PC-3 (cell line): ENCODE results near the gene MINDY3. TPM values are rescaled to one million over a fixed set of nuclear protein-coding genes. Genes with fewer than 3 reads are reported as not detected.

Source experiments
- ATAC-seq: fragments of 200-7000 bp; cut with Tn5 transposase; 2 replicates; pipeline ENCODE4 v1.9.1; 2020; ENCODE audit warnings: mild to moderate bottlenecking, moderate library complexity
- BruUV-seq: library from RNA; stranded (reverse); fragments of 400-500 nt; replicated peaks from 2 replicates; lab custom pipeline; 2021; lab: Mats Ljungman, UMichigan
- CTCF ChIA-PET: fragments of 300-600 bp; sonication (Branson Sonifier 250); formaldehyde crosslinking; loops from one replicate; lab custom pipeline; 2022; ENCODE audit warnings: antibody characterized with exemption; lab: Charles Lee
- POLR2A ChIA-PET: fragments of 300-600 bp; sonication (Branson Sonifier 250); formaldehyde crosslinking; loops from one replicate; lab custom pipeline; 2022; ENCODE audit warnings: antibody characterized with exemption; ENCODE audit not compliant: unreplicated experiment; lab: Charles Lee
- DNase-seq: peaks from one replicate; pipeline ENCODE4 v3.0.0-alpha.2; 2015
- H2AFZ ChIP-seq: fragments of 300-600 bp; sonication (generic); 2 replicates; pipeline ENCODE4 v1.6.0; 2016; ENCODE audit warnings: antibody characterized with exemption, low read length
- H3F3A ChIP-seq: fragments of 300-600 bp; sonication (generic); one replicate; pipeline ENCODE4 v1.6.0; 2017; ENCODE audit warnings: antibody characterized with exemption, low read length, control low read depth, mild to moderate bottlenecking; ENCODE audit not compliant: unreplicated experiment
- H3K27ac ChIP-seq: fragments of 300-600 bp; sonication (generic); 2 replicates; pipeline ENCODE4 v1.5.1; 2016; ENCODE audit warnings: mild to moderate bottlenecking, low read length
- H3K27me3 ChIP-seq: fragments of 300-600 bp; sonication (generic); 2 replicates; pipeline ENCODE4 v1.6.1; 2016; ENCODE audit warnings: low read length, mixed read lengths
- H3K36me3 ChIP-seq: fragments of 300-600 bp; sonication (generic); 2 replicates; pipeline ENCODE4 v1.6.1; 2016; ENCODE audit warnings: low read depth, mixed run types, low read length, mixed read lengths
- H3K4me1 ChIP-seq: fragments of 300-600 bp; sonication (generic); 2 replicates; pipeline ENCODE4 v1.5.1; 2016; ENCODE audit warnings: low read length; ENCODE audit not compliant: insufficient read depth
- H3K4me2 ChIP-seq: fragments of 300-600 bp; sonication (generic); 2 replicates; pipeline ENCODE4 v1.6.0; 2016; ENCODE audit warnings: low read length
- H3K4me3 ChIP-seq: fragments of 300-600 bp; sonication (generic); 2 replicates; pipeline ENCODE4 v1.5.1; 2016; ENCODE audit warnings: mild to moderate bottlenecking, low read length, mixed read lengths
- H3K79me2 ChIP-seq: fragments of 300-600 bp; sonication (generic); 2 replicates; pipeline ENCODE4 v1.6.1; 2017; ENCODE audit warnings: low read length, mixed read lengths
- H3K9ac ChIP-seq: fragments of 300-600 bp; sonication (generic); 2 replicates; pipeline ENCODE4 v1.6.0; 2016; ENCODE audit warnings: mild to moderate bottlenecking, low read length
- H3K9me2 ChIP-seq: fragments of 300-600 bp; sonication (generic); replicated peaks from 2 replicates; pipeline ENCODE4 v1.6.1; 2016; ENCODE audit warnings: mixed run types, low read length, mixed read lengths
- H3K9me3 ChIP-seq: fragments of 300-600 bp; sonication (generic); 2 replicates; pipeline ENCODE4 v1.6.1; 2016; ENCODE audit warnings: low read length, mixed read lengths
- H4K20me1 ChIP-seq: fragments of 300-600 bp; sonication (generic); 2 replicates; pipeline ENCODE4 v1.6.1; 2016; ENCODE audit warnings: low read length, mixed read lengths
- CTCF ChIP-seq: fragments of 300-600 bp; sonication (generic); conservative IDR thresholded peaks from 2 replicates; pipeline ENCODE4 v1.5.1; 2017; ENCODE audit warnings: antibody characterized with exemption, low read depth, mild to moderate bottlenecking, low read length
- EZH2 ChIP-seq: fragments of 300-600 bp; sonication (generic); IDR thresholded peaks from one replicate; pipeline ENCODE4 v1.6.1; 2017; ENCODE audit warnings: antibody characterized with exemption, mild to moderate bottlenecking, low read length; ENCODE audit not compliant: unreplicated experiment
- EZH2phosphoT487 ChIP-seq: fragments of 300-600 bp; sonication (generic); IDR thresholded peaks from 2 replicates; pipeline ENCODE4 v1.6.1; 2018; ENCODE audit warnings: mild to moderate bottlenecking, antibody characterized with exemption, low read length, borderline replicate concordance
- intact Hi-C: fragments of 100-400 bp; cut with micrococcal nuclease; formaldehyde crosslinking; loops from 2 replicates; pipeline ENCODE4 v1.9.0; 2023
- total RNA-seq: library from RNA; depleted of rRNA; stranded (reverse); fragments of >200 nt; gene quantifications from 2 replicates; pipeline ENCODE4 v1.2.3, GENCODE V29; 2014

MINDY3 gene
- total RNA-seq, 1 experiment from 2014 or later = 9.5 TPM

DNA sequence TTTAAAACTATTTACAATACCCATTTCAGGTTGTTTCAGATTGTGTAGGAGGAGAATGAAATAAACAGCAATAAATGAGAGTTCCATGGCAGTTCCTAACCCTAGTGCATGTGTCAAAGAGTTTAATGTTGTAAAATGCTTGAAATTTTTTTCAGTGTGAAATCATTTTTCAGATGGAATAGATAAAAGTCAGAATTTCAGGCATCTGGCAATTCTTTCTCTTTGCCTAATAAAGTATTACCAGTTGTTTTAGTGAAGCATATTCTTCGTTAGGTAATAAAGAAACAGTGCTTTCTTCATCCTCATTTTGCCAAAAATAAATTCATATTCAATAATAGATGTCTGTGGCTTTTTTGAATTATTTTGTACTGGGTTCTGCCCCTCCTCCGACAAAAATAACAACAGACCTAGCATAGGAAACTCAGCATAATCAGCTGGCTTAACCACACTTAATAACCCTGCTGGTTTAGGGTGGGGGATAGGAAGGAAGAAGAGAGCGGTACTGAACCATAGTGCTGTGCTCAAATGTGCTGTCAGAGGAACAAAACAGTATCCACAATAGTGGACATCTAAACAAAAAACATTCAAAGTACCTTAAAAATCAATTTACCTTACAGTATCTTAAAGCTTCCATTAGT lies 39.1 kb downstream of the MINDY3 start:
- POLR2A ChIA-PET = interaction anchor here (0.6 kb wide), 1 partner anchor 46 kb away, joined by 4 read pairs; no protein-coding TSS in a partner anchor
- H3K27ac ChIP-seq = no peak overlapping the region
- no peaks in the 10 kb centered on the region for H3F3A ChIP-seq
- H3K4me3 ChIP-seq = no peak overlapping the region
- TF ChIP-seq CTCF = no peak
- TF ChIP-seq EZH2phosphoT487 = no peak
- no peak for TF ChIP-seq EZH2
- H3K4me1 ChIP-seq = no peaks in the 10 kb centered on the region
- no peak overlapping the region for H3K9ac ChIP-seq
- no peaks in the 10 kb centered on the region for H3K9me3 ChIP-seq
- DNase-seq (no peak), ATAC-seq (no peak)
- intact Hi-C loops = loop anchor here (5.0 kb wide), 1 partner anchor 104 kb away; the partner anchor contains the start of gene ITGA8
- no peaks in the 10 kb centered on the region for H3K27me3 ChIP-seq
- H3K4me2 ChIP-seq = no peak overlapping the region
- CTCF ChIA-PET = no interaction called here
- H4K20me1 ChIP-seq = no peaks in the 10 kb centered on the region
- H3K36me3 ChIP-seq = no peaks in the 10 kb centered on the region
- BruUV-seq = no TSS peak
- no peaks in the 10 kb centered on the region for H3K9me2 ChIP-seq
- no peaks in the 10 kb centered on the region for H3K79me2 ChIP-seq
- no peak overlapping the region for H2AFZ ChIP-seq

DNA sequence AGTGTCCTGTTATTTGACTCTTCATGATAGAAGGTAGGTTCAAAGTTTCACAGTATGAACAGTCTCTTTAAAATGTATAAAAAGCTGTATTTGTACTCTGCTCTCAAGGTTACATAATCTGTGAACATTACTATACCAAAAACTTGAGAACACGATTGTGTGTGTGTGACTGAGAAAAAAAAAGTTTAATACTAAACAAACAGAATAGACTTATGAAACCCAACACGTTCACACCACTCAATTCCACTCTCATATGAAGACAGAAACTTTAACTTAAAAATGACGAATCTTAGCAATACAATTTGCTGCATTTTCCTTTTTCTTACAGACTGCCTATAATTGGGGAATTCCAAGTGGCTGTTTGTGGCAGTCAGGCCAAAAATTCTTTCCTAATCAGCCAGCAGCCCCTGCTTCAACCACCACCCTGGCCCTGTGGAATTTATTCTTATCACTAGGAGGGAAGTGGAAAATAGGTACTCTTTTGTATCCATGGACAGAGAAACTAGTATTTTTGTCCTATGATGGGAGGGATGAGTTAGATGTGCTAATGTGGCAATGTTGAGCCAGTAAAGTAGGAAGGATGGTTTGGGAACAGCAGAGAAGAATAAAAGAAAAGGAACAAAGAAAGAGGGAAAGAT lies 42.8 kb downstream of the MINDY3 start:
- H3K36me3 ChIP-seq = no peaks in the 10 kb centered on the region
- TF ChIP-seq CTCF (no peak), EZH2 (no peak), EZH2phosphoT487 (no peak)
- no peaks in the 10 kb centered on the region for H3K27me3 ChIP-seq
- no peaks in the 10 kb centered on the region for H3F3A ChIP-seq
- H4K20me1 ChIP-seq = no peaks in the 10 kb centered on the region
- CTCF ChIA-PET = no interaction called here
- POLR2A ChIA-PET = no interaction called here
- no peak overlapping the region for H3K4me3 ChIP-seq
- DNase-seq (no peak), ATAC-seq (no peak)
- H3K79me2 ChIP-seq = no peaks in the 10 kb centered on the region
- BruUV-seq = no TSS peak
- no peaks in the 10 kb centered on the region for H3K9me2 ChIP-seq
- H3K27ac ChIP-seq = no peak overlapping the region
- H2AFZ ChIP-seq = no peak overlapping the region
- no peak overlapping the region for H3K4me2 ChIP-seq
- intact Hi-C loops = no loop called here
- no peak overlapping the region for H3K9ac ChIP-seq
- peaks cover 20% of the 10 kb centered on the region for H3K4me1 ChIP-seq
- H3K9me3 ChIP-seq = no peaks in the 10 kb centered on the region

DNA sequence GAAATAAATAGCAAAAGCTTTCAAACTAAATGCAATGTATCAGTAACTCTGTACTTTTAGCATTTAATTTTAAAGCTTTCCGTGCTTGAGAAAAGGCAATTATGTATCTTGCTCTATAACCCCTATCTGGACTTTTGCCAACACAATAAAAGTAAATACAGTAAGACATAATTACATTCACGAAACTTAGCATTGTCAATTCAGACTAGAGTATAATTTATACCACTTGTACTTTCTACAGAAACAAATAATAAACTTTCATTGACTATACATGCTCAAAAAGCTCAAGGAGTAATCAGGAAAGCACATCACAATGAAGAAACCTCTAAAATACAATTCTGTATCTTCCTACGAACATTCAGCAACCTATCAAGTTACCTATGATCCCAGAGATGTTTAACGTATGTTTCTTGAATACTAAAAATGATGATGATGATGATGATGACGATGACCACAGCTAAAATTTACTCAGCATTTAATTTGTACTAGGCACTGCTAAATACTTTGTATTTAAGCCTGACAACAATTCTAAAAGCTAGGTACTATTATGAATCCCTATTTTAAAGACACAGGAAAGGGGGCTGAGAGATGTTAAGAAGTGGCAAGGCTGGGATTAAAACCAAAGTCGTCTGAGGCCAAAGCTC lies 44.9 kb downstream of the MINDY3 start:
- Histone ChIP-seq H4K20me1 (no peaks in the 10 kb centered on the region), H3K4me2 (no peak overlapping the region), H3K4me1 (peaks cover 20% of the 10 kb centered on the region), H3K9me3 (no peaks in the 10 kb centered on the region), H3K9ac (no peak overlapping the region), H3K27ac (no peak overlapping the region), H2AFZ (no peak overlapping the region), H3K27me3 (no peaks in the 10 kb centered on the region), H3K79me2 (no peaks in the 10 kb centered on the region), H3K36me3 (no peaks in the 10 kb centered on the region), H3K9me2 (no peaks in the 10 kb centered on the region), H3K4me3 (no peak overlapping the region), H3F3A (no peaks in the 10 kb centered on the region)
- DNase-seq (no peak), ATAC-seq (no peak)
- no TSS peak for BruUV-seq
- TF ChIP-seq EZH2phosphoT487 = no peak
- TF ChIP-seq CTCF = no peak
- TF ChIP-seq EZH2 = no peak
- ChIA-PET CTCF (no interaction called here), POLR2A (no interaction called here)
- intact Hi-C loops = no loop called here
